KOPT-K1 (cell line): ENCODE results near the gene TRAPPC3L.
"Not testable (repeated sequence)": the region's sequence is repeated elsewhere in the genome, so short reads cannot be mapped to it uniquely, and the experiment has no call there.

Experiments
- H3K27ac ChIP-seq: fragments of 200-600 bp; sonication (generic); 2 replicates; pipeline ENCODE4 v1.5.1; 2016; ENCODE audit warnings: antibody characterized with exemption, mild to moderate bottlenecking, low read depth, low read length; ENCODE audit not compliant: poor library complexity, severe bottlenecking
- H3K36me3 ChIP-seq: fragments of 200-600 bp; sonication (generic); 2 replicates; pipeline ENCODE4 v1.5.1; 2017; ENCODE audit warnings: antibody characterized with exemption, mild to moderate bottlenecking, low read length, moderate library complexity; ENCODE audit not compliant: insufficient read depth
- H3K9me3 ChIP-seq: fragments of 200-600 bp; sonication (generic); 2 replicates; pipeline ENCODE4 v1.5.1; 2017; ENCODE audit warnings: antibody characterized with exemption, low read length, mild to moderate bottlenecking; ENCODE audit not compliant: insufficient read depth, poor library complexity, severe bottlenecking

The TRAPPC3L gene

GRCh38 chr6:116512734-116513133 is 32.8 kb downstream of the TRAPPC3L start:
- H3K36me3 ChIP-seq = no peaks in the 10 kb centered on the region
- no peaks in the 10 kb centered on the region for H3K9me3 ChIP-seq
- no peak overlapping the region for H3K27ac ChIP-seq

- Histone ChIP-seq H3K27ac (no peak overlapping the region), H3K36me3 (no peaks in the 10 kb centered on the region), H3K9me3 (no peaks in the 10 kb centered on the region)
Observed at GRCh38 chr6:116512111-116512559, 33.3 kb downstream of the TRAPPC3L start.

GRCh38 chr6:116511424-116512110 is 33.9 kb downstream of the TRAPPC3L start, which contains the start of gene CALHM5:
Gene CALHM5, plus strand, starts transcription at chr6:116511639. Its CDS starts 58 bp downstream, at chr6:116511697.
- H3K9me3 ChIP-seq = no peaks in the 10 kb centered on the region
- H3K27ac ChIP-seq = no peak within 1 kb of the TSS
- H3K36me3 ChIP-seq = no peaks in the 10 kb centered on the region

- H3K9me3 ChIP-seq = no peaks in the 10 kb centered on the region
- no peak overlapping the region for H3K27ac ChIP-seq
- H3K36me3 ChIP-seq = no peaks in the 10 kb centered on the region
Observed at GRCh38 chr6:116508527-116508926, 37.0 kb downstream of the TRAPPC3L start.

GRCh38 chr6:116507324-116507723 is 38.2 kb downstream of the TRAPPC3L start:
- Histone ChIP-seq H3K27ac (no peak overlapping the region), H3K9me3 (no peaks in the 10 kb centered on the region), H3K36me3 (no peaks in the 10 kb centered on the region)

GRCh38 chr6:116500969-116501433 is 44.5 kb downstream of the TRAPPC3L start:
- no peaks in the 10 kb centered on the region for H3K36me3 ChIP-seq
- H3K9me3 ChIP-seq = no peaks in the 10 kb centered on the region
- no peak overlapping the region for H3K27ac ChIP-seq

GRCh38 chr6:116497113-116497676 is 48.3 kb downstream of the TRAPPC3L start:
- Histone ChIP-seq H3K9me3 (no peaks in the 10 kb centered on the region), H3K36me3 (no peaks in the 10 kb centered on the region), H3K27ac (no peak overlapping the region)

- not testable (repeated sequence) for H3K36me3 ChIP-seq, H3K27ac ChIP-seq, H3K9me3 ChIP-seq
Observed at GRCh38 chr6:116495161-116495560, 50.3 kb downstream of the TRAPPC3L start.

GRCh38 chr6:116492331-116493067 is 53.0 kb downstream of the TRAPPC3L start:
- H3K27ac ChIP-seq = no peak overlapping the region
- no peaks in the 10 kb centered on the region for H3K9me3 ChIP-seq
- H3K36me3 ChIP-seq = no peaks in the 10 kb centered on the region

- Histone ChIP-seq H3K9me3 (no peaks in the 10 kb centered on the region), H3K27ac (no peak overlapping the region), H3K36me3 (no peaks in the 10 kb centered on the region)
Observed at GRCh38 chr6:116491610-116492330, 53.7 kb downstream of the TRAPPC3L start.

- Histone ChIP-seq H3K9me3 (no peaks in the 10 kb centered on the region), H3K27ac (no peak overlapping the region), H3K36me3 (no peaks in the 10 kb centered on the region)
Observed at GRCh38 chr6:116485559-116486184, 59.8 kb downstream of the TRAPPC3L start.

GRCh38 chr6:116483616-116484015 is 61.9 kb downstream of the TRAPPC3L start:
- no peaks in the 10 kb centered on the region for H3K9me3 ChIP-seq
- no peaks in the 10 kb centered on the region for H3K36me3 ChIP-seq
- no peak overlapping the region for H3K27ac ChIP-seq

GRCh38 chr6:116482780-116483179 is 62.7 kb downstream of the TRAPPC3L start:
- no peaks in the 10 kb centered on the region for H3K9me3 ChIP-seq
- no peaks in the 10 kb centered on the region for H3K36me3 ChIP-seq
- no peak overlapping the region for H3K27ac ChIP-seq

- H3K27ac ChIP-seq = no peak overlapping the region
Observed at GRCh38 chr6:116476002-116476678, 69.3 kb downstream of the TRAPPC3L start.

More at GRCh38 chr6:116476002-116476678, 69.3 kb downstream of the TRAPPC3L start:
- no peaks in the 10 kb centered on the region for H3K9me3 ChIP-seq
- no peaks in the 10 kb centered on the region for H3K36me3 ChIP-seq
